Tibial nerve (tissue), 4 donors: Measurements from ENCODE around the gene GPR153. TPM values are rescaled to one million over a fixed set of nuclear protein-coding genes. Genes with fewer than 3 reads are reported as not detected.

Experiments
- DNase-seq, 2 donors: peaks; one replicate each; pipeline ENCODE4 v3.0.0-alpha.2; 2019; ENCODE audit warnings: low spot score in 2 of 2
- H3K27ac ChIP-seq, 4 donors: fragments of 200-600 bp; sonication (generic) in 3 of 4; one replicate each; pipeline ENCODE4 v1.5.1; 2017 to 2019; ENCODE audit warnings: mild to moderate bottlenecking in 1 of 4
- H3K27me3 ChIP-seq, 2 donors: fragments of 200-600 bp; sonication (generic) in 1 of 2; one replicate each; pipeline versions ENCODE4 v1.5.1 to v1.6.0; 2017 to 2019
- H3K36me3 ChIP-seq, 3 donors: fragments of 200-600 bp; sonication (generic); one replicate each; pipeline ENCODE4 v1.5.1; 2018 to 2019
- H3K4me1 ChIP-seq, 4 donors: fragments of 200-600 bp; sonication (generic) in 3 of 4; one replicate each; pipeline ENCODE4 v1.5.1; 2017 to 2019
- H3K4me3 ChIP-seq, 4 donors: fragments of 200-600 bp; sonication (generic) in 3 of 4; one replicate each; pipeline ENCODE4 v1.5.1; 2017 to 2019; ENCODE audit warnings: mild to moderate bottlenecking in 1 of 4, moderate library complexity in 1 of 4
- H3K9me3 ChIP-seq, 4 donors: fragments of 200-600 bp; sonication (generic) in 3 of 4; one replicate each; pipeline ENCODE4 v1.5.1; 2017 to 2019
- EP300 ChIP-seq, 2 donors: sonication (generic); formaldehyde crosslinking; IDR thresholded peaks; one replicate each; pipeline ENCODE4 v1.6.1; 2017; ENCODE audit warnings: antibody characterized with exemption in 2 of 2, mild to moderate bottlenecking in 1 of 2
- POLR2A ChIP-seq, 2 donors: fragments of 450-650 bp; IDR thresholded peaks; one replicate each; pipeline ENCODE4 v1.6.1; 2017; ENCODE audit warnings: antibody characterized with exemption in 2 of 2, mild to moderate bottlenecking in 2 of 2, moderate library complexity in 2 of 2
- WGBS, 2 donors: methylation state at CpG; one replicate each; pipeline ENCODE4 v1.1.5; 2018; 5-methylcytosine and 5-hydroxymethylcytosine counted together
- total RNA-seq, 4 donors: library from RNA; depleted of rRNA; stranded (reverse); fragments of >200 nt; gene quantifications; one replicate each; pipeline ENCODE4 v1.1.0, GENCODE V29; 2016
- TF ChIP-seq, protein P1 (sequence below), 5 experiments: fragments of 200-600 bp in 3 of 5; fragments of 450-650 bp in 2 of 5; sonication (generic) in 3 of 5; IDR thresholded peaks; one replicate each; pipeline ENCODE4 v1.5.1; 2016 to 2019; ENCODE audit warnings: antibody characterized with exemption in 5 of 5, mild to moderate bottlenecking in 3 of 5, moderate library complexity in 2 of 5

GPR153 gene
- total RNA-seq, 4 donors from 2014 or later: 10.3 to 12.7 (median 11.3) TPM

DNA sequence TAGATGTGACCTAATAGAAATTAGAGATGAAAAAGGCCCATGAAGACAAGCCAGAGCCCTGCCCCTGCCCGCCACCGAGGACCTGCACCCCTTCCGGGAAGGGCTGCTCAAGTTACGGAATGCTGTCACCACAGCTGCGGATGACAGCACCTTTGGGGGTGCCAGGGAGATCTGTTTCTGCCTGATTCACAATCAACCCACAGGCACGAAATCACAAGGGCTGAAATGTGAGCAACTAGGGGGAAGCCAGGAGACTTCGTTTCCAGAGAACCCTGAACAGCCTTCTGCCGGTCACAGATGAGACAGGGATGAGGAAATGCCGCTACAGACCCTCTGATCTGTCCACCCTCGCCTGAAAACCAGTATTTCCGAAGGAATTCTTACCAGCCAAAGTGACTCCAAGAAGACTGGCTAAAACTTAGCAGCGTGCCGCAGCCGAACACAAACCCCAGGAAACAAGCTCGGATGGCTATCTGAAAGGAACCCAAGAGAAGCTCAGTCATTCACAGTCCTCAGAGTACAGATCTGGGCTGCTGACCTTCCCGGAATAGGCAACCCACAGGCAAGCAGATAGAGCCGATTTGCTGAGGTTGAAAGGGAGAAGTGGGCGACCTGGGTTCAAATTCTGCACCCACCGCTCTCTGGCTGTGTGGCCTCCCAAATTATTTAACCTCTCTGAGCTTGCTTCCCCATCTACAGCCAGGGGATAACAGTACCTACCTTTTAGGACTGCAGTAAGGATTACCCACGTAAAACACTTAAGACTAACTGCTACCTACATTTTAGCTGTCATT, 26.2 kb downstream of the GPR153 start:
- no peak for DNase-seq
- 28 to 38% methylated on average over 20 of the region's 20 CpGs for WGBS, 2 donors
- Histone ChIP-seq H3K27me3 (peaks cover 0 to 16% of the 10 kb centered on the region in 2 donors), H3K4me1 (peaks cover 0 to 19% (median 15%) of the 10 kb centered on the region in 4 donors), H3K36me3 (peaks cover 0 to 44% (median 14%) of the 10 kb centered on the region in 3 donors), H3K9me3 (no peaks in the 10 kb centered on the region), H3K4me3 (peak overlapping the region; percentile 65 to 75 (median 70)), H3K27ac (peak overlapping the region in 2 of 4 donors; percentile 55 to 56)
- TF ChIP-seq, protein P1, sequence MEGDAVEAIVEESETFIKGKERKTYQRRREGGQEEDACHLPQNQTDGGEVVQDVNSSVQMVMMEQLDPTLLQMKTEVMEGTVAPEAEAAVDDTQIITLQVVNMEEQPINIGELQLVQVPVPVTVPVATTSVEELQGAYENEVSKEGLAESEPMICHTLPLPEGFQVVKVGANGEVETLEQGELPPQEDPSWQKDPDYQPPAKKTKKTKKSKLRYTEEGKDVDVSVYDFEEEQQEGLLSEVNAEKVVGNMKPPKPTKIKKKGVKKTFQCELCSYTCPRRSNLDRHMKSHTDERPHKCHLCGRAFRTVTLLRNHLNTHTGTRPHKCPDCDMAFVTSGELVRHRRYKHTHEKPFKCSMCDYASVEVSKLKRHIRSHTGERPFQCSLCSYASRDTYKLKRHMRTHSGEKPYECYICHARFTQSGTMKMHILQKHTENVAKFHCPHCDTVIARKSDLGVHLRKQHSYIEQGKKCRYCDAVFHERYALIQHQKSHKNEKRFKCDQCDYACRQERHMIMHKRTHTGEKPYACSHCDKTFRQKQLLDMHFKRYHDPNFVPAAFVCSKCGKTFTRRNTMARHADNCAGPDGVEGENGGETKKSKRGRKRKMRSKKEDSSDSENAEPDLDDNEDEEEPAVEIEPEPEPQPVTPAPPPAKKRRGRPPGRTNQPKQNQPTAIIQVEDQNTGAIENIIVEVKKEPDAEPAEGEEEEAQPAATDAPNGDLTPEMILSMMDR (IDR thresholded peaks at IDR 0.05): no peak
- no peak for TF ChIP-seq POLR2A (IDR thresholded peaks at IDR 0.05)
- TF ChIP-seq EP300 (IDR thresholded peaks at IDR 0.05): no peak

DNA sequence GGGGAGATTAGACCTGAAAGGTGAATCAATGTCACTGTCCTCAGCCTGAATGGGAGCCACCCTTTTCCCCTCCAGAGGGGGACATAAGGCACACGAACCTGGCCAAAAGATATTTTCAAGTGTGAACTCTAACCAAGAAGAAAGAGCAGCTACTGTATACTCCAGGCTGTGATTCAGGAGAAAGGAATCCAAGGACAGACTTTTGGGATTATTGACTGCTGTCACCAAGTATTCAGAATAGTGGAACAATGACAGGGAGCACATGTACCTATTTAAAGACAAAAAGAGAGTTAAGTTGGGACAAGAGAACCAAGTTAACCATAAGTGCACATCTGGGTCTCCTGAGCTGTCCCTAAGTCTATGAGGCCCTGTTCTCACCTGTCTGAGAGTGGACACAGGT, 27.5 kb downstream of the GPR153 start:
- peaks cover 0 to 4% of the 10 kb centered on the region in 2 donors for H3K27me3 ChIP-seq
- H3K27ac ChIP-seq: no peak overlapping the region
- no peak for DNase-seq
- no peaks in the 10 kb centered on the region for H3K9me3 ChIP-seq
- peaks cover 0 to 19% (median 15%) of the 10 kb centered on the region in 4 donors for H3K4me1 ChIP-seq
- 55 to 68% methylated on average over 1 of the region's 1 CpG for WGBS, 2 donors
- H3K36me3 ChIP-seq: peaks cover 0 to 57% (median 14%) of the 10 kb centered on the region in 3 donors
- TF ChIP-seq, protein P1 (IDR thresholded peaks at IDR 0.05): no peak
- TF ChIP-seq POLR2A (IDR thresholded peaks at IDR 0.05) (no peak), EP300 (IDR thresholded peaks at IDR 0.05) (no peak)
- no peak overlapping the region for H3K4me3 ChIP-seq

DNA sequence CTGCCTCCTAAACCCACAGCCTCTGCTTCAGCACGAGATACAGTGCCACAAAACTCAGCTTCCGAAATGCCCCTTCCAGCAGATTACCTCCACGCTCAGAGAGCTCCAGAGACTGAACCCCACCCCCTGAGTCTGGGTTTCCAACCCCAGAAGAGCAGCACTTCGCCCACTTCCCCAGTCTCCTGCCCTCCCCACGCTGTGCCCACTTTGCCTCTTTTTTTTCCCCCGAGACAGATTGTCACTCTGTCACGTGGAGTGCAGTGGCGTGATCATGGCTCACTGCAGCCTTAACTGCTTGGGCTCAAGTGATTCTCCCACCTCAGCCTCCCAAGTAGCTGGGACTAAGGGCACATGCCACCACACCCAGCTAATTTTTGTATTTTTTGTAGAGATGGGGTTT, 35.2 kb downstream of the GPR153 start:
- no peak for DNase-seq
- peaks cover 0 to 13% (median 0%) of the 10 kb centered on the region in 4 donors for H3K4me1 ChIP-seq
- TF ChIP-seq POLR2A (IDR thresholded peaks at IDR 0.05): no peak
- TF ChIP-seq, protein P1 (IDR thresholded peaks at IDR 0.05): no peak
- no peak for TF ChIP-seq EP300 (IDR thresholded peaks at IDR 0.05)
- no peaks in the 10 kb centered on the region for H3K9me3 ChIP-seq
- WGBS, 2 donors: 88 to 90% methylated on average over 8 of the region's 8 CpGs
- no peak overlapping the region for H3K4me3 ChIP-seq
- no peak overlapping the region for H3K27ac ChIP-seq
- H3K27me3 ChIP-seq: no peaks in the 10 kb centered on the region
- peaks cover 0 to 97% (median 6%) of the 10 kb centered on the region in 3 donors for H3K36me3 ChIP-seq

DNA sequence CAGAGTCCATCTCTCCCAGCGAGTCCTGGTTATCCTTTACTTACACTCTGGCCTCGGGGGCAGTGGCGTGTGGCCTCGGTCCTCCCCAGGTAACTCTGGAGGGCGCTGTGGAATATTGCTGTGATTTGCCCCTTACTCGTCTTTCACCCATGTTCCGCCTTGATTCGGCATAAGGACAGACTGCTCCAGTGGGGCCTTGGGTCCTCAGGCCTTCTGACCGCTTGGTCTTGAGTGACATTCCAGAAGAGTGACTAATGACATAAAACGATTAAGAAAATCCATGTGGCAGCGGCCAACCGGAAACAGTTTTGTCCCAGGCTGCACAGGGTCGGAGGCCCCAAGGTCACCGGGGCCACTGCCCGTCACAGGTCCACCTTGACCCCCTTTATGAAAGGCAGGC, 36.2 kb downstream of the GPR153 start:
- Histone ChIP-seq H3K27ac (no peak overlapping the region), H3K36me3 (peaks cover 0 to 92% (median 5%) of the 10 kb centered on the region in 3 donors), H3K27me3 (no peaks in the 10 kb centered on the region), H3K9me3 (no peaks in the 10 kb centered on the region), H3K4me3 (no peak overlapping the region), H3K4me1 (peaks cover 0 to 13% (median 0%) of the 10 kb centered on the region in 4 donors)
- DNase-seq: no peak
- WGBS, 2 donors: 72 to 75% methylated on average over 15 of the region's 15 CpGs
- TF ChIP-seq EP300 (IDR thresholded peaks at IDR 0.05): no peak
- TF ChIP-seq POLR2A (IDR thresholded peaks at IDR 0.05): no peak
- TF ChIP-seq, protein P1 (IDR thresholded peaks at IDR 0.05): no peak

DNA sequence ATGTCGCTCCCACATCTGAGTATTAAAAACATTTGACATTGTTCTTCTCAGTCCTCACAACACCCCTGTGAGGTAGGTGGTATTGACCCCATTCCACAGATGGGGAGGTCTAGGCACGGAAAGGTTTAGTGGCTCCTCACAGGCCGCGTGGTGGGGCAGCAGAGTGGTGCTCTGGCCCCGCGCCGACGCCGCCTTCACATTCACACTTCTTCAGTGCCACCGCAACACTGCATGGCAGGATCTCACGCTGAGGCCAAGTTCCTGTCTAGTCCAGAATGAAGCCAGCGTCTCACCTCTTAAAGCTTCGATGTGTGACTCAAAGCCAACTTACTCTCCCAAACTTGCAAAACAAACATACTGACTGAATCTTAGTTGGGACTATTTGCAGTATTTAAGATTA, 37.3 kb downstream of the GPR153 start:
- Histone ChIP-seq H3K36me3 (peaks cover 0 to 81% (median 5%) of the 10 kb centered on the region in 3 donors), H3K27me3 (no peaks in the 10 kb centered on the region), H3K4me3 (no peak overlapping the region), H3K4me1 (peaks cover 0 to 13% (median 0%) of the 10 kb centered on the region in 4 donors), H3K9me3 (no peaks in the 10 kb centered on the region), H3K27ac (no peak overlapping the region)
- no peak for DNase-seq
- 96 to 97% methylated on average over 13 of the region's 13 CpGs for WGBS, 2 donors
- TF ChIP-seq, protein P1 (IDR thresholded peaks at IDR 0.05): no peak
- TF ChIP-seq EP300 (IDR thresholded peaks at IDR 0.05): no peak
- TF ChIP-seq POLR2A (IDR thresholded peaks at IDR 0.05): no peak
